OCI-LY3 (cell line): ENCODE results near the gene LDLRAD4.

Source experiments
- H2AFZ ChIP-seq: fragments of 200-600, 300-600 bp; shearing (Covaris generic); 2 replicates; pipeline ENCODE4 v1.6.0; 2014; ENCODE audit warnings: antibody characterized with exemption, low read depth, low read length
- H3K27ac ChIP-seq: fragments of 200-600, 300-600 bp; sonication (generic); 2 replicates; pipeline ENCODE4 v1.5.1; 2014; ENCODE audit warnings: mild to moderate bottlenecking, low read length, moderate library complexity, mixed read lengths
- H3K27me3 ChIP-seq: fragments of 200-600, 300-600 bp; sonication (generic); 2 replicates; pipeline ENCODE4 v1.6.1; 2014; ENCODE audit warnings: low read depth, low read length, mixed read lengths
- H3K36me3 ChIP-seq: fragments of 200-600, 300-600 bp; sonication (generic); replicated peaks from 2 replicates; pipeline ENCODE3; 2014; ENCODE audit warnings: low read depth, low read length, mixed read lengths
- H3K4me1 ChIP-seq: fragments of 300-600, 200-600 bp; sonication (generic); 2 replicates; pipeline ENCODE4 v1.6.1; 2014; ENCODE audit warnings: low read length, mixed read lengths
- H3K4me2 ChIP-seq: fragments of 200-600, 300-600 bp; sonication (generic); 2 replicates; pipeline ENCODE4 v1.6.1; 2014; ENCODE audit warnings: low read length, mixed read lengths
- H3K4me3 ChIP-seq: fragments of 300-600, 200-600 bp; sonication (generic); 2 replicates; pipeline ENCODE4 v1.5.1; 2014; ENCODE audit warnings: antibody characterized with exemption, mild to moderate bottlenecking, low read length, moderate library complexity
- H3K79me2 ChIP-seq: fragments of 300-600, 200-600 bp; shearing (Covaris generic); 2 replicates; pipeline ENCODE4 v1.6.1; 2014; ENCODE audit warnings: mild to moderate bottlenecking, low read length, mixed read lengths
- H3K9ac ChIP-seq: fragments of 300-600, 200-600 bp; shearing (Covaris generic); 2 replicates; pipeline ENCODE4 v1.6.0; 2014; ENCODE audit warnings: mild to moderate bottlenecking, low read length, moderate library complexity
- H3K9me3 ChIP-seq: fragments of 200-600, 300-600 bp; shearing (Covaris generic); 2 replicates; pipeline ENCODE4 v1.6.1; 2014; ENCODE audit warnings: low read length, mixed read lengths; ENCODE audit not compliant: insufficient read depth
- H4K20me1 ChIP-seq: fragments of 200-600, 300-600 bp; sonication (generic); 2 replicates; pipeline ENCODE4 v1.6.1; 2016; ENCODE audit warnings: low read length, mixed read lengths; ENCODE audit not compliant: insufficient read depth
- EZH2phosphoT487 ChIP-seq: fragments of 200-600 bp; shearing (Covaris generic); IDR thresholded peaks from 2 replicates; pipeline ENCODE4 v1.6.1; 2018; ENCODE audit warnings: antibody characterized with exemption, mixed run types, low read depth
- TF ChIP-seq, protein P1 (sequence below): fragments of 200-600, 300-600 bp; sonication (generic); IDR thresholded peaks from 2 replicates; pipeline ENCODE4 v1.5.1; 2014; ENCODE audit warnings: antibody characterized with exemption, low read length, low read depth

Gene LDLRAD4

DNA sequence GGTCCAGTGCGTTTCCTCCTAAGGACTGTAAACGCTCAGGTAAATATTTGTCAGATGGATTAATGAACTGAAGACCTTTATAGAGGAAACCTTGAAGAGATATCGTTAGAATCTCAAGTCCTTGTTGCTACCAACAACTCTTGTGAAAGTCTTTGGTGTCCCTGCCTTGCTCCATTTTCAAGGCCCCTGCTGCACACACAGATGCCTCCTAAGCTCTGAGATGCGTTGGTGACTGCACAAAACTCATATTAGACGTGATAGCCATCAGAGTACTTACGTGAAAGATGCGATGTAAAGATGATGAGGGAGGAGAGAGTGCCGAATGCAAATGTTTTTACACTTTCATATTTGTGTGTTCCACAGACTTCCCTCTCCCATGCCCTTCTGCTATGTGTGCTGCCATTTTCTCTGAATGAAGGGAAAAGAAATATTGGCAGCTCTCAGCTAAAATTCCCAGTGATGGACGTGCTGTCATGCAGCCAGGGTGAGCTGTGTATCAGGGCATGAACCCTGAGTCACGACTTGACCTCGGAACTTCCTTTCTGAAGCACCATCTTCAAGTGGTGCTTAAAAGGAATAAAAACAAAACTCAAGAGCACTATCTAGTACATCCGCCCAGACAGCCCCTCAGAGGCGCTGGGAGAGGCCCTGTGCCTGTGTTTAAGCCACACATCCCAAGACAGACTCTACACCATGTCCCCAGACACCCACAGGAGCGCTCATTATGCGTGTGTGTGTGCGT is 390.4 kb downstream of the LDLRAD4 start:
- H3K27me3 ChIP-seq, result no peaks in the 10 kb centered on the region
- H3K79me2 ChIP-seq, result peaks cover 16% of the 10 kb centered on the region
- peak overlapping the region; percentile 52 for H3K27ac ChIP-seq
- H3K4me2 ChIP-seq, result peak overlapping the region; percentile 58
- peak overlapping the region; percentile 36 for H3K4me3 ChIP-seq
- H3K9me3 ChIP-seq, result peaks cover 13% of the 10 kb centered on the region; the same call in 1 of the 2 replicates
- peak overlapping the region; percentile 37 for H3K9ac ChIP-seq
- TF ChIP-seq, protein P1, sequence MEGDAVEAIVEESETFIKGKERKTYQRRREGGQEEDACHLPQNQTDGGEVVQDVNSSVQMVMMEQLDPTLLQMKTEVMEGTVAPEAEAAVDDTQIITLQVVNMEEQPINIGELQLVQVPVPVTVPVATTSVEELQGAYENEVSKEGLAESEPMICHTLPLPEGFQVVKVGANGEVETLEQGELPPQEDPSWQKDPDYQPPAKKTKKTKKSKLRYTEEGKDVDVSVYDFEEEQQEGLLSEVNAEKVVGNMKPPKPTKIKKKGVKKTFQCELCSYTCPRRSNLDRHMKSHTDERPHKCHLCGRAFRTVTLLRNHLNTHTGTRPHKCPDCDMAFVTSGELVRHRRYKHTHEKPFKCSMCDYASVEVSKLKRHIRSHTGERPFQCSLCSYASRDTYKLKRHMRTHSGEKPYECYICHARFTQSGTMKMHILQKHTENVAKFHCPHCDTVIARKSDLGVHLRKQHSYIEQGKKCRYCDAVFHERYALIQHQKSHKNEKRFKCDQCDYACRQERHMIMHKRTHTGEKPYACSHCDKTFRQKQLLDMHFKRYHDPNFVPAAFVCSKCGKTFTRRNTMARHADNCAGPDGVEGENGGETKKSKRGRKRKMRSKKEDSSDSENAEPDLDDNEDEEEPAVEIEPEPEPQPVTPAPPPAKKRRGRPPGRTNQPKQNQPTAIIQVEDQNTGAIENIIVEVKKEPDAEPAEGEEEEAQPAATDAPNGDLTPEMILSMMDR, result no peak
- no peak for TF ChIP-seq EZH2phosphoT487
- peaks cover 53% of the 10 kb centered on the region for H3K4me1 ChIP-seq
- peak overlapping the region; percentile 92 for H2AFZ ChIP-seq
- no peaks in the 10 kb centered on the region for H3K36me3 ChIP-seq
- no peaks in the 10 kb centered on the region for H4K20me1 ChIP-seq

DNA sequence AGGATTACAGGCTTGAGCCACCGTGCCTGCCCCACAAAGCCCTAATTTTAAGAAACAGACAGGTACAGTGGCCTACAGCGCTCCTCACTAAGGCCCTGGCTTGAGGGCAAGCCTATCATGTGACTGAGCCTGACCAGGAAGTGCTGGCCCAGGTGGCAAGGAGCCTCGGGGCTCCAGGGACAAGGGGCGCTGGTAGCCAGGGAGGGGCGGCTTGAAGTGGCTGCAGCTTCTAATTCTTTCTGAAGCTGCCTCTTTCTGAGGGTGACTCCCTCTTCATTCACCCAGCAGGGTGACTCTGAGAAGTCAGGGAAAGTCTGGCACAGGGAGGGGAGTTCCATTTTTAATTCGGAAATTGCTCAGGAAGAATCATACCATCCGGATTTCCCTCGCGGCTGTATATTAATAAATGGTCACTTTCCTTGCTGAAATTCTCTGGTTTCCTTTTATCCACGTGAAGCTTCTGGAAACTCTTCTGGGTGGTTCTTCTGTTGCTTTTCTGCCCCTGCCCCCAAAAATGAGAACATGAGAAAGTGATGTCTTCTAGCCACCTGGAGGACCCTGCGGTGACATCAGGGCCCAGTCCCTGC is 392.1 kb downstream of the LDLRAD4 start:
- peak overlapping the region; percentile 64; the same call in 1 of the 2 replicates for H2AFZ ChIP-seq
- H3K9ac ChIP-seq, result peak overlapping the region; percentile 85
- H3K4me1 ChIP-seq, result peaks cover 70% of the 10 kb centered on the region
- H3K36me3 ChIP-seq, result peaks cover 10% of the 10 kb centered on the region
- TF ChIP-seq EZH2phosphoT487, result no peak
- TF ChIP-seq, protein P1, result no peak
- H3K4me2 ChIP-seq, result peak overlapping the region; percentile 99
- H3K27ac ChIP-seq, result peak overlapping the region; percentile 92
- H3K79me2 ChIP-seq, result peaks cover 33% of the 10 kb centered on the region
- peaks cover 4% of the 10 kb centered on the region; the same call in 1 of the 2 replicates for H4K20me1 ChIP-seq
- peak overlapping the region; percentile 93 for H3K4me3 ChIP-seq
- H3K9me3 ChIP-seq, result peaks cover 13% of the 10 kb centered on the region; the same call in 1 of the 2 replicates
- H3K27me3 ChIP-seq, result no peaks in the 10 kb centered on the region

DNA sequence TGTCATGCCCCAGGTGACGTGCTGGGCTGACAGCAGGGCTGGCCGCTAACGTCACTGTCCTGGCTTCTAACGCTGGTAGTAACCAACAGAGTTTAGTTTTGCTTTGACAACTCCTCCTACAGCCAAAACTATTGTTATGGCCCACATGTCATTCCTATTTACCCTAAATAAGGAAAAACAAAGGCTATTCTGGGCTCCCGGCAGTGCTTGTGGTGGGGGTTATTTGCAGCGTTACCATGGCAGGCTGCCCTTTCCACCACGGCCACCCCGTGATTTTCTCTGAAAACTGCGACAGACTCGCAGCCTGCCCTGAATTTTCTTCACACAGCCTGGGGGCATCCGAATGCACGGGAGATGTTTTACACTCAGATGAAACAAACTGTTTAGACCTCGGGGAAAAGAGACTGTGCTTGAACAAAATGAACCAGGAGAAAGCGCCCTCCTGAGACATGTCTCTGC is 392.6 kb downstream of the LDLRAD4 start:
- H3K4me3 ChIP-seq, result peak overlapping the region; percentile 93
- peaks cover 4% of the 10 kb centered on the region; the same call in 1 of the 2 replicates for H4K20me1 ChIP-seq
- H3K4me1 ChIP-seq, result peaks cover 75% of the 10 kb centered on the region
- H3K9me3 ChIP-seq, result peaks cover 13% of the 10 kb centered on the region; the same call in 1 of the 2 replicates
- H2AFZ ChIP-seq, result peak overlapping the region; percentile 64; the same call in 1 of the 2 replicates
- H3K4me2 ChIP-seq, result peak overlapping the region; percentile 99
- no peaks in the 10 kb centered on the region for H3K27me3 ChIP-seq
- no peak for TF ChIP-seq EZH2phosphoT487
- TF ChIP-seq, protein P1, result no peak; the same call in none of the 2 replicates
- peaks cover 15% of the 10 kb centered on the region for H3K36me3 ChIP-seq
- H3K27ac ChIP-seq, result peak overlapping the region; percentile 92
- H3K9ac ChIP-seq, result peak overlapping the region; percentile 85
- peaks cover 38% of the 10 kb centered on the region for H3K79me2 ChIP-seq
